HG02798 (cell line): ENCODE results near the gene ZNF277.
"Not testable (repeated sequence)": the region's sequence is repeated elsewhere in the genome, so short reads cannot be mapped to it uniquely, and the experiment has no call there.

Experiments
- ATAC-seq: cut with Tn5 transposase; IDR thresholded peaks from one replicate; pipeline ENCODE4 v1.9.1; 2021; ENCODE audit warnings: mild to moderate bottlenecking; ENCODE audit not compliant: unreplicated experiment, poor library complexity

ZNF277 gene

DNA sequence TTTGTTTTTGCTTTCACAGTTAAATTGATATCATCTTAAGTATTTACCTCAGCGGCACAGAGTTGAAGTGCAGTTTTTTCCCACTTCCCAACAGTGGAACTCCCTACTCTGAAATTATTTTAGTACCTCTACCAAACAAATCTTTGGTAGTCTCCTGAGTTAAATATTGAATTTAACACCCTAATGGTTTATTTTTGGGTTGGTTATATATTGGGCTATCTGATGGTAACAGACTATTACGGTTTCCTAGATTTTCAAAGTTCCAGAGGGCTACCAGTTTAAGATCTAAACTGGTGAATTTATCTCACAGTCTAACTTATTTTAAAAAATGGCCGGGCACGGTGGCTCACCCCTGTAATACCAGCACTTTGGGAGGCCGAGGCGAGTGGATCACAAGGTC, 1.3 kb downstream of the ZNF277 start:
- no peak for ATAC-seq

DNA sequence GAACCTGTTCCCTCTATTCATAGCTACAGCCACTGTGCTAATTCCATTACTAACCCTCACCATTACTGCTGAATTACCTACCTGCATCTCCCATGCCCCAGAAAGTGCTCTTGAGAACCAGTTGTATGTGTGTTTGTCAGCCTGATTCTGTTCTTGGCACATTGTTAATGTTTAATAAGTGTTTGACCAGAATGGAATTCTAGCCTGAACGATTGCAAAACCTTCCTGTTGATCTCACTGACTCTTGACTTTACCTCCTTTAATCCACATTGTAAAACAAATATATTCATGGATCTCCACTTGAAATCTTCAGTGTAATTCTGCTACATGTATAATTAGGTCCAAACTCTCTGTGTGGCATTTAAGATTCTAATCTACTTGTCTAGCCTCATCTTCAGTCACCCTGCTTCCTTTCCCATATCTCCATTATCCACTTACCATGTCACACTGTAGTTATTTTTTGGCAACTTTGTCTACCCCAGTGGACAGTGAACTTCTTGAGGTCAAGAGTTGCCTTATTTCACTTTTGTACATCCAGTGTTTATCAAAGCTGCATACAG, 4.9 kb downstream of the ZNF277 start:
- ATAC-seq, result no peak

DNA sequence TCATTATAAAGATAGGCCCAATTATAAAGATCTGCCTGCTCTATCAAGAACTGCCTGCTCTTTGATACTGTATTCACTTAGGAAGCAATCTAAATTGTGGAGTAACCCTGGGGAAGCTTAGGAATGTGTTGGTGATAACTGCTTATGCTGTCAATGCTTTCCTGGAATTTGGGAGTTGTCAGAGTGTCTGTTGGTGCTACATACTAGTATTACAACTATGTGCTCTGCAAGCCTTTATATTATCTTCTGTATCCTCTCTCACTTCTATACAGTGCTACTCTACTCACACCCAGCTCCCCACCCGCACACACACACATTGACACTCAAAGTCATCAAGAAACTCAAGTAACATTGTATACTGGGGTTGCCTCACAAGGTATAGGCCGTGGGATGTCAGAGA, 6.1 kb downstream of the ZNF277 start:
- no peak for ATAC-seq

DNA sequence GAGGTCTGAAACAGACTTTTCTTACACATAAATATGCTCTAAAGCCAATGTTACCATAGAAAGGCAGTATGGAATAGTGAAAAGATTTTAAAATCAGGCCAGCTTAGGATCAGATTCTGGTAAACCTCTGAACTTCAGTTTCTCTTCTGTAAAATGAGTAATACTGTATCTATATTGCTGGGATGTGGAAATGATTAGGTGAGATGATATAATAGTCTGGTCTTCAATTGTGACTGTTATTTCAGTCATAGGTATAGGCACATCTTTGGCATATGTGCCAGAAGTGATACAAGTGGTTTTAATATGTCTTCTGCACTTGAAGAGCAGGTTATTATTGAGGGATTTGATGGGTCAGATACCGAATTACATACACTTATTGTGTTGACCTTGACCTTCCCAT, 7.2 kb downstream of the ZNF277 start:
- ATAC-seq, result no peak

DNA sequence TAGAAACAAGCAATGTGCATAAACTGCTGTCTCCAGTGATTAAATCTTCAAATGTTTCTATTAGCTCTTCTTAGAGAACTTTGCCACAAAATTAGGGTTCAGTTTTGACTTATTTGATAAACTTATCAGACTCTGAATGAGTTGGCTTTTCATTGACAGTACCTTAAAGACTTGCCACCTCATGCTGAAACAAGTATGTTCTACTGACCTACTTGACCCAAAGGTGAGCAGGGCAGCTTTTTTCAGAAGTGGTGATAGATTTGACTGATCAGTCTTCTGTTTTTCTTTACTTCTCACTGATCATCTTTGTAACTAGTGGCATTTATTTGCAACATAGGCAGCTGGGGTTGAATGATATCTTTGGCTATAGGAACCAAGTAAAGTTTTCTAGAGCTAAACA, 7.8 kb downstream of the ZNF277 start:
- ATAC-seq, result no peak

DNA sequence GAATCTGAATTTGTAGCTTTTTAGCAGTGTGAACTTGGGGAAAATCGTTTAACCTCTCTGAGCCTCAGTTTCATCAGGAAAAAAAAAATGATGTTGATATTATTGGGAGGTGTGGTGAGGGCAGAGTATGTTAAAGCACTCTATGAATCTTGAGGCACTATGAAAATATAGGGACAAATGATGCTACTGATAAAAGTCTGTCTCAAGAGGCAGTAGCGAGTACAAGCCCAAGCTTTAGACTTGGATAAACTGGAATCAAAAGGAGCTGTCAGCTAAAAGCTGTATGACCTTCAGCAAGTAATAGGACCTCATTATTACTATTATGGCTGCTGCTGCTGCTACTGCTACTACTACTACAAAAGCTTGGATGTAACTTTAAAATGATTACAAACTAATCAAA, 8.4 kb downstream of the ZNF277 start:
- ATAC-seq, result no peak

DNA sequence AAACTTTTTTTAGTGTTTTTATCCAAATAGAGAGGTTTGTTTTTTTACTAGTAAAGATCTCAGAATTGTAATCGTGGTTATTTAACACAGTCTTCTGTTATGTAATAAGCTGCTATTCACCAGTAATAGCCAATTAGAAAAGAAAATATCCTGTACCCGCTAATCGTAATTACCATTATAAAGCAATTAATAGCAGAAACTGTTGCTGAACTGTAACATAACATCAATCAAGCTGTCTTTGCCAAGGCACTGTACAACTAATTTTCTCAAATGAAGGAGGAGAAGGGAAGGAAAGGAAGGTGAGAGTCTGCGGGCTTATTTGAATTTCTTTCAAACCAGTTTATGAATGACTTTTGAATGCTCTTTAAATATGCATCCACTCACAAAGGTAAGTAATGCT, 9.3 kb downstream of the ZNF277 start:
- ATAC-seq, result no peak

DNA sequence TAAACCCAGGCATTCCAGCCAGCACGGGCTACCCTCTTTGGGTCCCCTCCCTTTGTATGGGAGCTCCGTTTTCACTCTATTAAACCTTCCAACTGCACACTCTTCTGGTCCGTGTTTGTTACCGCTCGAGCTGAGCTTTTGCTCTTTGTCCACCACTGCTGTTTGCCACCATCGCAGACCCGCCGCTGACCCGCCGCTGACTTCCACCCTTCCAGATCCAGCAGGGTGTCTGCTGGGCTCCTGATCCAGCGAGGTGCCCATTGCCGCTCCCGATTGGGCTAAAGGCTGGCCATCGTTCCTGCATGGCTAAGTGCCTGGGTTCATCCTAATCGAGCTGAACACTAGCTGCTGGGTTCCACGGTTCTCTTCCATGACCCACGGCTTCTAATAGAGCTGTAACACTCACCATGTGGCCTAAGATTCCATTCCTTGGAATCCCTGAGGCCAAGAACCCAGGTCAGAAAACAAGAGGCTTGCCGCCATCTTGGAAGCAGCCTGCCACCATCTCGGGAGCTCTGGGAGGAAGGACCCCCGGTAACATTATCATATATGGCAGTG, 14.5 kb downstream of the ZNF277 start:
- ATAC-seq, result no peak

DNA sequence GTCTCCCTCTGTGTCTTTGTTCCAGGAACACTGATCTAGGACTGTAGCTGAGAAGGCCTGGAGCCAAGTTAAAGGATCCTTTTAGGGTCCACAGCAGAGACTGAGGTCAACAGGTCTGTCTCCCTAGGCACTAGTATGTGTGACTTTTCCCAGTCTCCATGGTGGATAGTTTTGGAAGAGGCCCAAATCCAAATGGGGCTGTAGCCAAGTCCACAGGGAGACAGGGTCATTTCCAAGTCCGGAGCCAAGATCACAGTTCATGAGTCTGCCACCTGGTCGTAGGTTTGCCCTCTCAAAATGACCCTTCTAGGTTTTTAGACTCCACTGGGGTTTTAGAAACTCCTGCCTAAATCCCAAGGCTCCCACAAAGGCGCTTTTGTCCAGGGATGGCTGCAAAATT, 16.8 kb downstream of the ZNF277 start:
- no peak for ATAC-seq

DNA sequence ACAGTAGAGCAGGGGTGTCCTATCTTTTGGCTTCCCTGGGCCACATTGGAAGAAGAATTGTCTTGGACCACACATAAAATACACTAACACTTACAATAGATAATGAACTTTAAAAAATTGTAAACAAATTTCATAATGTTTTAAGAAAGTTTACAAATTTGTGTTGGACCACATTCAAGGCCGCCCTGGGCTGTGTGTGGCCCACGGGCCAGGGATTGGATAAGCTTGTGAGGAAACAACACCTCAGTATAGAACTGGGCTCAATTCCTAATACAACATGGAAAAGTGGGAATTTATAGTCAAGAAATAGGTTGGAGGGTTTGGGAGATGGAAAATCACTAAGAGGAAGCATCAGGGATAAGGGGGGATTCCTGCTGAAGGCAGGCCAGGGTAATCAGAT, 17.7 kb downstream of the ZNF277 start:
- ATAC-seq, result no peak

DNA sequence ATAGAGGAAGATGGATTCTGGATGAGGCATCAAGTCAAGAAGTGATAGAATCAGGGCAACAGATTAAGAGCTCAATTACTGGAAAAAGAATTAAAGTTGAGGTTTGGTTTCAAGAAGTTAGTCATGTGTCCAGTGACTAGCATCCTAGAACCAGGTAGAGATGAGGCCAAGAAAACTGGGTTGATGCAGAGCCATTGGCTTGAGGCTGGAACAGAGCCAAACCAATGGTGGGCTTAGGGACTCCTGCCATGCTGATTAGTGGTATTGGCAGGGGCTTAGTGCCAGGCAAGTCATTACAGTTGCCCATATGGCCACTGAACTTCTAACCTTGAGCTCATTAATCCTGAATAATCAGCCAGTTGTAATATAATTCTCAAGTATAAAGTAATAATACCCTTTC, 18.5 kb downstream of the ZNF277 start:
- ATAC-seq, result no peak

DNA sequence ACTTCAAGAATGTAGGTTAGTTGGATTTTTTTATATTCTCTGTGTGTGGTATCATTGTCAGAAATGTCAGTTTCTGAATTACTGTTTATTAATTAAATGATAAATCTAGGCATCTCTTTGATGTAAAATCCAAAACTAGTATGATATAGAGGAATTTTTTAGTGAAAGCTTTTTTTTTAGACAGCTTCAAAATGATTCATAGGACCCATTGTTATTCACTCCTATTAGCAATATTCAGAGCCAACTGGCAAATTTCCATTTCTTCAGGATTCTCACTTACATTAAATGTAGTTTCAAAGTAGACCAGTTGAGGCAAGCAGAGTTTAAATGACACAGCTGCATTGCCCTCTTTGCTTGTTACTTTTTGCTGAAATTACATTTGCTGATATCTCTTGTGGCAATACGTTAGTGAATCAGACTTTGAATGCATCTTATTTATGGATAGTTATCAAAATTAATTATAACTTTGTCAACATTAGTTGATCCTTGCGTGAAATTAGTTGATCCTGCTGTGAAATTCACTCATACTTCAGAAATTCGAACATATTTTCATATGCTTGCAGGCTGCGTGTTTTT, 20.3 kb downstream of the ZNF277 start:
- ATAC-seq, result no peak

DNA sequence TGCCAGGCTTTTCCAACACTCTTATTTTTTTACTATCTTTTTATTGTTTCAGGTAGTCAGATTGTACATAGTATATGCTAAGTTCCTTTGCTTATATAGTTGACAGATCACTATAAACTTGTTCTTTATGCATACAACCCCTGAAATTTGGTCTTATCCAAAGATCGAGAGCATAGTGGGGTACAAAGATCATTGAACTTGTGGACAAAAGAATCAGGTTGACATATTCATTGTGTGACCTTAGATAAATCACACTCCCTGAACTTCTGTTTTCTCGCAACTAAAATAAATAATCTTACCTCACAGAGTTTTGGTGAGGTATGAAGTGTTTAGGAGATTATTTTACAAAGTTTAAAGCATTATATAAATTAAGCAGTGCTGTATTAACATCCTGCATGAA, 22.1 kb downstream of the ZNF277 start:
- no peak for ATAC-seq

DNA sequence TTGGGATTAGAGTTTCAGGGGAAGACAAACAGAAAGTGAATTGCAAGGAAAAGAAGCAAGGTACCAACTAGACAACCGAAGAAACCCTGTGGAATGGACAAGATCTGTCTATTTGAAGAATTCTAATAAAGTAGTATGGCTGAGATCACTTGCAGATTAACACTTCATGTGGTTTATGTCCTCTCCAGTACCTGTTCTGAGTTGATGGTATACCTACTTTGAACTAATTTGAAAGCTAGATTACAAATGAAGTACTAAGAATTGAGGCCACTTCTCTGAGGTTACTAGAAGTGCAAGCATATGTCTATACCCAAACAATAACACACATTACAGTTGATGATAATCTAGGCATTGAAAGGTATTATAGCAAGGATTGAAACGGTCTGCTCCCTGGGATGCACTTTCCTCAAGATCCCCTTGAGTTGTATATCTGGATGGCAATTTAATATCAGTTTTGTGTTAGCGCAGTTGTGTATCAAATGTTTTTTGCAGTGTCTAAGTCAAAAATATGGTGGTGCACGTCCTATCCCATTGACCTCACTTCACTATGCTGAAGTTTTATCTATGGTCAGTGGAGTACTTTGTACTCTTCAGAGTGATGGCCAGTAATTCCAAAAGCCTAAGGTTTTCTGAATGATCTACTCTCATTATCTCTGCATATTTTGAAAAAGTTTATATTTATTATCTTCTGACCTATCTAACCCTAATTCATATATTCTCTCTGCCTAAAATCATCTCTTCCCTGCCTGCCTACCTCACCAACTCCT, 25.9 kb downstream of the ZNF277 start:
- no peak for ATAC-seq

DNA sequence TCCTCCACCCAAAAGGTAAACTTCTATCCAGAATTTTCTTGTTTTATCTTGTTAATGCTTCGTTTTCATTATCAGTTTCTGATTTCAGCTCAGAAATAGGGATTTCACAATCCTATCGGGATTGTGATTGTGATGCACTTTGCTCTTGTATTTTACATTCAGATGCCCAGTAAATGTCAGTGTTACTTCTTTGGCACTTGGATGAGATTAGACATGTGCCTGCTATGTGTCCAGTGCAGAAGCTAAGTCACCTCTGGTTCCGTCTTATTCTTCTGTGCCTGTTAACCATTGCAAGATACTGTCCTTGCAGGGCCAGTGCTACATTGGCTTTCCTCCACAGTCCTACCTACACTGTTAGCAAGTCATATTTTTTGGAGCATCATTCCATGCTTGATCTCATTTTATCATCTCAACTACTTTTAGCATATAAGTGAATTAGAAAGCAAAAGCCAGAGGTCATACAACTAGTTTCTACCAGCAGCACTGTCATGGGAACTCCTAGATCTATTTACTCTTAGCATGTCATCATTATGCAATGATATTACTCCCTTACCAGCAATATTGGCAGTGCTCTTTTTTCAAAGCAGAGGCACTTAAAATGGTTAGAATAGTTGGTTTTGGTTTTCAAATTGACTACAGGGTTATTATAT, 26.7 kb downstream of the ZNF277 start:
- ATAC-seq, result no peak

DNA sequence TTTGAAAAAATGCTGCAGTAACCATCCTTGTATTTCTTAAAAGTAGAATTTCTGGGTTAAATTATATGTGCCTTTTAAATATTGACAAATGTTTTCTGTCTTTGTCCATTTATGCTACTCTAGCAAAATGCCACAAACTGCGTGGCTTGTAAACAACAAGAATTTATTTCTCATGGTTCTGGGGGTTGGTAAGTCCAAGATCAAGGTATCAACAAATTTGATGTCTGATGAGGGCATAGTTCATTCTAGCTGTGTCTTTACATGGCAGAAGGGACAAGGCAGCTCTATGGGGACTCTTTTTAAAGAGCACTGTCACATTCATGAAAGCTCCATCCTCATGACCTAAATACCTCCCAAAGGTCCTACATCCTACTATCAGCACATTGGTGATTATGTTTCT, 27.7 kb downstream of the ZNF277 start:
- no peak for ATAC-seq

DNA sequence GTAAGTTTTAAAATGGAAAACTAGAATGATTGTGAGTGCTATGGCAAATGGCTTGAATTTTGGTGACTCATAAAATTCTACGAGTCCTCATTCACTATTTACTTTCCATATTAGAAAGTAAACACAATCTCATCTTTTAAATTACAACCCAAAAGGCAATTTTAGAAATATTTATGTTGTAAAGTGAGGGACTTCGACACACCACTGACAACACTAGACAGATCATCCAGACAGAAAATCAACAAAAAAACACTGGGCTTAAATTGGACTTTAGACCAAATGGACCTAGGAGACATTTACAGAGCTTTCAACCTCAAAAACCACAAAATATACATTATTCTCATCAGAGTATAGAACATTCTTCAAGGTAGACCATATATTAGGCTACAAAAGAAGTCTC, 30.1 kb downstream of the ZNF277 start:
- no peak for ATAC-seq

DNA sequence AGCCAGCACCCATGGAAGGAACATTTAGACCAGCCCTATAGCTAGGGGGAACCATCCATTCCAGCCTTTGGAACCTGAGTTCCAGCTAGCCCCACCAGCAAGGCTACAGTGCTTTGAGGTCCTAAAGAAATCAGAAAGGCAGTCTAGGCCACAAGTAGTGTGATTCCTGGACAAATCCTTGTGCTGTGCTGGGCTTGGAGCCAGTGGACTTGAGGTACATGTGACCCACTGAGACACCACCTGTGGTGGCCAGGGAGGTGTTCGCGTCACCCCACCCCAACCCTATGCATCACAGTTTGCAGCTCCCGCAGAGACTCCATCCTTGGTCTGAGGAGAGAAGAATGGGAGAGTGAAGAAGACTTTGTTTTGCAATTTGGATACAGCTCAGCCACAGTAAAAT, 31.8 kb downstream of the ZNF277 start:
- no peak for ATAC-seq

DNA sequence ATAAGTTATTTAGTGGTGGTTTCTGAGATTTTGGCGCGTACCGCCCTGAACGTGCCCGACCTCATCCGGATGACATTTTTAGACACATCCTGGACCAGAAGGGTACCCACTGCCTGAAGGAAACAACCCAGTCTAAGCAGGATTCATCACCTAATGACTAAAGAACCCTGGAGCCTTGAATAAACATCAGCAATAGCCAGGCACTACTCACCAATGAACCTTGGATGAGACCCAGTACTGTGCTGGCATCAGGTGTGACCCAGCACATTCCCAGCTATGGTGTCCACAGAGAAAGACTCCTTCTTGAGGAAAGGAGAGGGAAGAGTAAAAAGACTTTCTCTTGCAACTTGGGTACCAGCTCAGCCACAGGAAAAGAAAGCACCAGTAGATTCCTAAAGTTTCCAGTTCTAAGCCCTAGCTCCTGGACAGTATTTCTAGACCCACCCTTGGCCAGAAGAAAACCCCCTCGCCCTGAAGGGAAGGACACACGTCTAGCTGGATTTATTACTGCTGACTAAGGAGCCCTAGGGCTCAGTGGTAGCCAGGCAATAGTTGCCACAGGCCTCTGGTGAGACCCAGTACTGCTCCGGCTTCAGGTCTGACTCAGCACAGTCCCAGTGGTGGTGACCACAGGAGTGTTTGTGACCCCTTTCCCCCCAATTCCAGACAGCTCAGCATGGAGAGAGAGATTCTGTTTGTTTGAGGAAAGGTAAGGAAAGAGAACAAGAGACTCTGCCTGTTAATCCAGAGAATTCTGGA, 32.5 kb downstream of the ZNF277 start:
- ATAC-seq, result no peak

DNA sequence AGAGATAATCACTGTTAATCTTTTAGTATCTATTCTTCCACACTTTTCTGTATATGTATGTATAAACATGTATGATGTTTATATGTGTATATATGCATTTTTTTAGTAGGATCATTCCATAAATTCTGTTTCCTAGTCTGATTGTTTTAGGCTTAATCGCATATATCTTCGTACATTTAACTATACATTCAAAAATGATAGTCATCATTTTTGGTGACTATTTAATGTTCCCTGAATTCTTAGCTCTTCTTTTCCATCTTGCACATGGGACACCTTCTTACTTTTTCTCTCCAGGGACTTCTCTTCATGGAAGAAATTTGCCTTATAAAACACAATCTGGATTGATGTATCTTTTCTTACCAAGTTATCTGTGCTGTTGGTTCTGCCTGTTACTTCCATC, 42.1 kb downstream of the ZNF277 start:
- no peak for ATAC-seq

DNA sequence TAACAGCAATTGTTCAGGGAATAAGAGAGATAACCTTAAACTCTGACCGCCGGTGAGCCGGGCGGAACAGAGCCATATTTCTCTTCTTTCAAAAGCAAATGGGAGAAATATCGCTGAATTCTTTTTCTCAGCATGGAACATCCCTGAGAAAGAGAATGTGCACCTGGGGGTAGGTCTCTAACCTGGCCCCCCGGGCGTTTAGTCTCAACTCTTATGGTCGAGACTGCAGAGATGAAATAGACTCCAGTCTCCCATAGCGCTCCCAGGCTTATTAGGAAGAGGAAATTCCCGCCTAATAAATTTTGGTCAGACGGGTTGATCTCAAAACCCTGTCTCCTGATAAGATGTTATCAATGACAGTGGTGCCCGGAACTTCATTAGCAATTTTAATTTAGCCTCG, 43.5 kb downstream of the ZNF277 start:
- not testable (repeated sequence) for ATAC-seq
